HG03469 (cell line): Measurements from ENCODE around the gene DMXL1.
A peak's percentile ranks its signal among the peaks of the same experiment; 100 is the strongest.

Experiments
- ATAC-seq: cut with Tn5 transposase; IDR thresholded peaks from one replicate; pipeline ENCODE4 v1.9.1; 2021; ENCODE audit warnings: mild to moderate bottlenecking, moderate library complexity, moderate number of reproducible peaks; ENCODE audit not compliant: unreplicated experiment

Gene DMXL1

DNA sequence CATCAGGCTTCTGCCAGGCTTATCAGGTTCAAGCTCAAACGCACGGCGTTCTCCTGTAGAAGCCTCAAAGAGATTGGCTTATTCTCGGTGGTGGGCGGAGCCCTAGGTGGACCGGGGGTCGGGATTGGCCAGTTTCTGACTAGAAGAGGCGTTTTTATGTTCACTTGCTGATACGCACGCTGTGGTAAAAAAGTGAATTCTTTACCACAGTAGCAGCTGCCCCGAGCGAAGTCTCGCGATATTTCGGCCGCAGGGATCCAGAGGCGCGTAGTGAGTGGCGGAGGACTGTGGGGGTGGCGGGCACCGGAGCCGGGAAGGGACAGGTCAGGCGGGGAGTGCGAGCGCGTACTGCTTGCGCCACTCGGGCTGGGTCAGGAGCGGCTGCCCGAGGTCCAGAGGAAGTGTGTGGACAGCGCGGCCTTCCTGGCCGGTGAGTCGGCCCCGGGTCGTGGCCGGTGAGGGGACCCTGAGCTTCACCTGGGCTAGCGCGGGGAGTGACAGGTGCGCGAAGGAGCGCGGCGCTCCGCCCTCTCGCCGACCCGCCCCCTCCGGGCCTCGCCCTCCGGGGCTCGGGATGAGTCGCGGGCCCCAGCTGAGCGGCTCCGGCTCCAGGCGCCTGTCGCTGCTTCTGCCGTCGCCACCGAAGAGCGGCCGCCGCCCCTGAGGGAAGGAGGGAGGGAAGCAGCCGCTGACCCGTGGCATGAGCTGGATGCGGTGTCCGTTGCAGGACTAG lies at the start of gene DMXL1:
TSS of gene DMXL1 (plus strand) at position 260 of the 733 bp plus-strand sequence. CDS start 483 bp downstream, outside the sequence.
- peak; percentile 68 for ATAC-seq

GRCh38 chr5:119021149-119021732 lies 49.6 kb upstream of the DMXL1 start:
- no peak for ATAC-seq

GRCh38 chr5:119022017-119022745 lies 48.7 kb upstream of the DMXL1 start:
- peak; percentile 61 for ATAC-seq

- ATAC-seq = no peak
These were observed 48.1 kb upstream of the DMXL1 start for GRCh38 chr5:119022773-119023172.

DNA sequence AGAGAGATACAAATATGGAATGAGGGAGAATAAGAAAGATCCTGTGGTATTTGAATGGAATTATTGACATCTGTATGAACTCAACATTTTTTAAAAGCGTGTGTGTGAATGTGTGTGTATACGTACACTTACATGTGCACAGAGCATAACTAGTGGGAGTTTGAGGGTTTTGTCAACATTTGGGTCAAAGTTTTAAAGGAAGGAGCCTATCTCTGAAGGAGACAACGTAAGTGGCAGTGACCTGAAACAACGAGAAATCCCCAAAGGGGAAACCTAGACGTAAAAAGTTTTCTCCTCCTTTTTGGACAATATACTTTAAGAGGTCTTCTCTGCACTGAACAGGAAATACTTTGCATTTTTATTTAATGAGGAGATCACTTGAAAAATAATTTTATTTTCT lies 42.3 kb upstream of the DMXL1 start:
- no peak for ATAC-seq

DNA sequence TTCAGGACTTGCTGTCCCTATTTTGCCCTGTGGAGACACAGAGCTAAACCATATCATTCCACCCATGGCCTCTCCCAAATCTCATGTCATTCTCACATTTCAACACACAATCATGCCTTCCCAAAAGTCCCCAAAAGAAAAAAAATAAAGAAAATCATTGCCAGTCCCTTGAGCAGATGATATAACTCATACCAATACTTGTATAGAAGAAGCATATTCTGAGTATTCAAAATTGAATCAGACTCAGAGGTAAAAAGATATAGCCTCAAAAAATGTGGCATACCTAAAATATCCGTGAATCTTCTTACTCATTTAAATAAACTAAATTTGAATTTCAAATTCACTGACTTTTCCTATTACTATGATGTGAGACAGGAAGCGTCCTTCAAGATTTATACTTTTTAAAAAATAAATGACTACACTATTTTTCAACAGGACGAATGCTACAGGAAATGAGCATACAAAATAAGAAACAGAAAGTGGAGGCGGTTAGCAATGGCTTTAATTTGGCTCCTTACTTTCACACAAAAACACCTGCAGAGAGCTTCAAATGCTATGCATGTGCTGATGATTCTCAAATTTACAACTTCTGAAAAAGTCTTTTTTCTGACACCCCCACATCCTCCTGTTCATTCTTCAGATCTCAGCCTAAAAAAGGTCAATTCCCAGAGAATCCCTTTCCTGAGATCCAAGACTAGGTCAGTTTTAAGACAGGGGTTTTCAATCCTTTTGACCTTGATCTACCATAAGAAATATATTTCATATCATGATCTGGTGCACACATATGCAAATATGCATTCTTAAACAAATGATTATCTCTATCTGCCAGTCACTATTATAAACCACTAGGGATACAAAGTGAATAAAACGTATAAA lies 39.6 kb upstream of the DMXL1 start:
- ATAC-seq = peak; percentile 50

DNA sequence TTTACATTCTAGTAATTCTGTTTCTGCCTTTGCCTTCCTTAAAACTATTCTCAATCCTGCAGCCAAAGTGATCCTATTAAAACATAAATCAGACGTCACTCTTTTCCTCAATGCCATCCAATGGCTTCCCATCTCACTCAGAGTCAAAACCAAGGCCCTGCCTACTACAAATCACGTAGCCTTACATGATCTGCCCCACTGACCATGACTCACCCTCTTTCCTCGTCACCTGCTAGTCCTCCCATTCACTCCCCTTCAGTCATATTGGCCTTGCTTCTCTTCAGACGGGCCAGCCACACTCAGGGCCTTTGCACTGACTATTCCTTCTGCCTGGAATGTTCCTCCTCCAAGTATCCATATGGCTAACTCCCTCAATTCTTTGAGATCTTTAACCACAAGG lies 39.0 kb upstream of the DMXL1 start:
- peak; percentile 32 for ATAC-seq

DNA sequence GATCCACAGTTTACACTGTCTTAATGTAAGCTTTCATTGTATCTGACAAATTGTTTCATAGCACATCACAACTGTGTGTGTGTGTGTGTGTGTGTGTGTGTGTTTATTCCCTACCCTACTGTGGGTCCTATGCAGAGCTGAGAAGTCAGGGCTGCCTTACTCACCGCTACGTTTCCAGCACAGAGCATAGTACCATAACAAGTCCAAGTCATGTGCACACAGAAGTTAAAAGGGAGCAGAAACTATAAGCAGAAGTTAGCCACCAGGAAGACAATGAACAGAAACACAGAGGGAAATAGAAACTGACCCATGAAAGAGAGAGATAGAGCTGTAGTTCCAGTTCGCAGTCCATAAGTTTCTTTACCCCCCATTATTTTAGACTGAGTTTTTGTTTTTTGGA lies 38.2 kb upstream of the DMXL1 start:
- no peak for ATAC-seq

DNA sequence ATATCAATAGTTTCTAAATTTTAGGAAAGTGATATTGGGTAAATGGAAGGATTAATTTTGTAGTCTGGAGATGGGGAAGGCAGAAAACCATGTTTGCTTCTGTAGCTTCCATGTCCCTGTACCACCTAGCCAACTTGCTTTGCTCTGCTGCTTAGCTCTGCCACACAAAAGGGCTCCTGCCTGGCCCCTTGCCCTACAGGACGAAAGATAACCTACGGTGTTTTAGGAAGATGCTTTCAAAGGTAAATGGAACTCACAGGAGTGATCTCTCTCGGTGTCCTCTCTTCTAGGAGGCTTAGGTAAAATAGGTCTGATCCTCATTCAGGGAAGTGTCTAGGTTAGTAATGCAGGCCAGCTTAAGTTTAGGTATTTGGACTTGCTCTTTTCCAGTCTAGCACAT lies 37.8 kb upstream of the DMXL1 start:
- ATAC-seq = no peak

GRCh38 chr5:119036101-119036762 lies 34.7 kb upstream of the DMXL1 start:
- ATAC-seq = no peak

DNA sequence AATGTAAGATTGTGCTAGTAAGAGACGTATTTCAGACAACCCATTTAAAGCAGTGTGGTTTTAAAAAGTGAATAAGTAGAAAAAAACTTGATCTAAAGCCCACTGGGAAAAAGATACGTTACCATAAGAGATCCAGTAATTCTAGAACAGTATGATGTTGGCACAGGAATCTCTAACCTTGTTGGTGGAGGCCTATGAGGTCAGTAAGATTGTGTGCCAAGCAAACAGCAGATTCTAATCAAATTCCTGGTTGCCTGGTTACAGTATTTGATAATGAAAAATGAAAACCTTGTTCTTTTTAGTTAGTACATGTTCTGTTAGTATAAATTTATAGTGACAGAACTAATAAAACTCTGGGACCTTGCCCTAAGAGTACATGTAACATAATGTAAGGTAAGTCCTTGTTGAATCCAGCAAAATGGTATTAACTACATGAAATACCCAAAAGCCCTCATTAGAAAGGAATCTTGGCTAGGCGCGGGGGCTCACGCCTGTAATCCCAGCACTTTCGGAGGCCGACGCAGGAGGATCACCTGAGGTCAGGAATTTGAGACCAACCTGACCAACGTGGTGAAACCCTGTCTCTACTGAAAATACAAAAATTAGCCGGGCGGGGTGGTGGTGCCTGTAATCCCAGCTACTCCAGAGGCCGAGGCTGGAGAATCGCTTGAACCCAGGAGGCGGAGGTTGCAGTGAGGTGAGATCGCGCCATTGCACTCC lies 33.2 kb upstream of the DMXL1 start:
- ATAC-seq = no peak

DNA sequence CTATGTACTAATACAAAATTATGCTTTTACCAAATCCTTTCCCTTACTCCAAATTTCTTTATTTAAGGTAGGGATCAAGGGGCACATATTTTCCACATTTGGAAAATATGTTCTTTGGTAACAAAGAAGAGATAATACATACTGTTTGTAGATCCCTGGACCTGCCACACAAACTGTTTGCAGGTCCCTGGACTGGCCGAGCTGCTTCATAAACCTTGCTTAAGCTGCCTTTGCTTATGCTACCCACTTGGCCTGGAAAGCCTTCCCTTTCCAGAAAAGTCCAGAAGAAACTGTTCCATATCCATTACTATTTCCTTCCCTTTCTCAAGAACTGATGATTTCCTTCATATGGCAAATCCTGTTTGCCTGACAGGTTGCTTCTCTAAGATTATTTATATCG lies 22.6 kb upstream of the DMXL1 start:
- ATAC-seq = no peak

DNA sequence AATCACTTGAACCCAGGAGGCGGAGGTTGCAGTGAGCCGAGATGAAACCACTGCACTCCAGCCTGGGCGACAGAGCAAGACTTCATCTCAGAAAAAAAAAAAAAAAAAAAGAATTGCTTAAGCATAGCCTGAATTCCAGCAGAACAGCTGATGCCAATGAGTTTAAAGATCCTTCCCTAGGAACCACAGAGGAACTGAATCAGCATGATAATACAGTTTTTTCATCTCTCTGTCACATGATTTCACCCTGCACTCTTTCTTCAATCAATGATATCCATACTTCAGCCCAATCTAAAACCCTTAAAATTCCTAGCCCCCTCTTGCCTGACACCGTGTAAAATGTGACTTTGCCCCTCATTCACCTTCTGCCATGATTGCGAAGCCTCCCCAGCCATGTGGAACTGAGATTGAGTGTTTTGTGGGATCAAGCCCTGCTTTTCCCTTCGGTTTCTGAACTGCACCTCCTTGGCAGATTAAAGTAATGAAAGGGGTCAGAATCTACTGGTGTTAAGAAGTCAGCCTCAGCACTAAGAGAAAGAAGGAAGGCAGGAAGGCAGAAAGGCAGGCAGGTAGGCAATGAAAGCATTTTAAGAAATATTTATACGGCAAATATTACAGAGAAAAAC lies 20.9 kb upstream of the DMXL1 start:
- no peak for ATAC-seq

GRCh38 chr5:119054101-119054500 lies 16.8 kb upstream of the DMXL1 start:
- no peak for ATAC-seq

DNA sequence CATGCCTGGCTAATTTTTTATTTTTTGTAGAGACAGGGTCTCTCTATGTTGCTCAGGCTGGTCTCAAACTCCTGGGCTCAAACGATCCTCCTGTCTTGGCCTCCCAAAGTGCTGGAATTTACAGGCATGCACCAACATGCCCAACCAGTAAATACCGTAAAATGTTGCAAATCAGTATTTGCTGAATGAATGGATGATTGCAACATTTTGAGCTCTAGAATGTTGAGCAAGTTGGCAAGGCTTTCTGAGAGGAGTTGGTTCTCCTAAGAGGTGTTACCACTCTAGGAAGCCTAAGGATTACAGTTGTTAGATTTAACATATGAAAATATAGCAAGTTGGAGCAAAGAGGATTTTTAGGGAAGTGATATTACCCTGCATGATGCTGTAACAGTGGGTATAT lies 15.6 kb upstream of the DMXL1 start:
- no peak for ATAC-seq

DNA sequence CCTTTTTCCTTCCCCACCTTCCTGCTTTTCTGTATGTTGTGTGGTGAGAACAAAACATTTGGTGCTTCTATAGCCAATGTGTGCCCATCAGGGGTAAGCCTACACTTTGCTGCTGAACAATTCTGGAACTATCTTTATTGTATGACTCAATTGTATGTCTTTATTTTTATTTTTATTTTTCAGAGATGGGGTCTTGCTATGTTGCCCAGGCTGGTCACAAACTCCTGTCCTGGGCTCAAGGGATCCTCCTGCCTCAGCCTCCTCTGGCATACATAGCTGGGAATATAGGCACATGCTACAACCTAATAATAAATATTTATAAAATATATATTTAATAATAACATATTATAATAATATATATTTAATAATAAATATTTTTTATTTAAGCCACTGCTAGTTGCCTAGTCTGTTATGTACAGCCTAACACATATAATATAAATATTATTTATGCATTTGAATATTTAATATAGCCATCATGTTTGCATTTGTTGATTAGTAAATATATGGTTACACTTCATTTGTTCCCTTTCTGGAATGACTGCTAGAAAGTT lies 11.8 kb upstream of the DMXL1 start:
- ATAC-seq = no peak

DNA sequence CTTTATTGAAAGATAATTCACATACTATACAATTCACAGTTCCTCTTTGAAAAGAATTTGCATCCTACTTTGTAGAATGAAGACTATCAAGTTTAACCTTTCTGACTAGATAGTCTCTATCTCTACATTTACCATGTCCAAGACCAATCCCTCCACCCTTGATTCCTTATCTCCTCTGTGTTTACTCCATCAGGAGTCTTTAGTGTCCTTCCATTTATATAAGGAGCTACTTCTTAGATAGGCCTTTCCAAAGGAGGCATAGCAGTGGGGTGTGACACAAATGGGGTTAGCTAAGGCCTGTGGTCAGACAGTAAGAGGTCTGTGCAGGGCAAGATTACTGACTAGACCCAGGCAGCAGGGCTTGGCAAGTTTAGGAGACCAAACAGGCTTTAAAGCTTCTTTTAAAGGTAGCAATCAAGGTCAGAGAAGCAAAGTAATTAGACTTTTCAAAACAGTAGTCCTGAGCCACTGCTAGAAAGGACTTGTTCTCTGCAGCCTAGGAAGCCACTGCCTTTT lies 11.1 kb upstream of the DMXL1 start:
- no peak for ATAC-seq

DNA sequence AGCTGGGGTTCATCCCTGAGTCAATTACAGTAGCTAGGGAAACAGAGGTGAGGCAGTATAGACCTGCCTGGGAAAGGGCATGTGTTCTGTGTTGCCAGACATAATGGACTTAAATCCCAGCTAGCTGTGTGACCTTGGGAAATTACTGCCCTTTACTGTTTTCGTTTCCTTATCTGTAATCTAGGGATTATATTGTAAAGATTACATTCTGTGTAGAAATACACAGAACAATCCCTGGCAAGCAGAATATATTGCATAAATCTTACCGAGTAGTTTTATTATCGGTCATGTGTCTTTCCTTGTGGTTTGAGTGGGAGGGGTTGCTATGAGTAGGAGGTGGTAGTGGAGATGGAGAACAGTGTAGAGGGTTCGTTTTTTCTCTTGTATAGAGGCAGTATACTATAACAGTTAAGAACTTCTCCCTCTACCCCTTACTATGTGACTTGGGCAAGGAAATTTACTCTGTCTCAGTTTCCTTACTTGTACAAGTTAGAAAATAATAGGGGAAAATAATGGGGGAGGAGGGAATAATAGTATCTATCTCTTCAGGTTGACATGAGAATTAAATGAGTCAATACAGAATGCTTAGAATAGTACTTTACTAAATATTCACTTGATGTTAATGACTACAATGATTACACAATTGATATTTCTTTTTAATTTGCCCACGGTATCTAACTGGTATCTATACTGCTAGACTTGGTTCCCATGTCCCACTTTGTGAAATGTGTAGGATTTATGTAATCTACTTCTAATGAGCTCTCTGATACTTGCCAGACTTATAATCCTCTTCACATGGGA lies 7.1 kb upstream of the DMXL1 start:
- peak; percentile 86 for ATAC-seq
